B cell (primary cell): ENCODE data around the gene CPNE2. TPM values are rescaled to one million over a fixed set of nuclear protein-coding genes. Genes with fewer than 3 reads are reported as not detected.

Experiments used
- ATAC-seq: fragments of 200-7000 bp; cut with Tn5 transposase; one replicate; pipeline ENCODE4 v1.10.0; 2021; ENCODE audit warnings: low read depth, mild to moderate bottlenecking, moderate number of reproducible peaks, moderate library complexity
- CTCF ChIA-PET: fragments of 350-600 bp; sonication (Branson Sonifier 250); formaldehyde crosslinking; loops from one replicate; lab custom pipeline; 2021; ENCODE audit warnings: antibody characterized with exemption, inconsistent platforms; lab: Charles Lee
- POLR2A ChIA-PET: fragments of 350-600 bp; sonication (Branson Sonifier 250); formaldehyde crosslinking; loops from one replicate; lab custom pipeline; 2021; ENCODE audit warnings: antibody characterized with exemption; lab: Charles Lee
- DNase-seq: peaks from one replicate; pipeline ENCODE4 v3.0.0; 2013
- H2AFZ ChIP-seq: 2 replicates; pipeline ENCODE4 v1.6.1; 2012; ENCODE audit warnings: mild to moderate bottlenecking, low read depth, low read length; ENCODE audit not compliant: insufficient read depth, poor library complexity, severe bottlenecking
- H3K27ac ChIP-seq, 2 donors: 1 replicate in 1 of 2; 2 replicates in 1 of 2; pipeline ENCODE4 v1.5.1; 2012 to 2013; ENCODE audit warnings: low read length in 2 of 2, mild to moderate bottlenecking in 2 of 2, moderate library complexity in 1 of 2
- H3K27me3 ChIP-seq, 4 experiments: fragments of 200-600 bp in 1 of 4; sonication (generic) in 1 of 4; replicated peaks in 1 of 4; 1 replicate in 2 of 4; 2 replicates in 2 of 4; pipeline versions ENCODE4 v1.6.1 to v1.7.0; 2013 to 2016; ENCODE audit warnings: low read length in 3 of 4, mild to moderate bottlenecking in 2 of 4, mixed read lengths in 1 of 4, moderate library complexity in 1 of 4; ENCODE audit not compliant: insufficient read depth in 4 of 4, control insufficient read depth in 3 of 4; ENCODE audit errors: control extremely low read depth in 1 of 4
- H3K36me3 ChIP-seq, 2 experiments: replicated peaks in 1 of 2; 1 replicate in 1 of 2; 2 replicates in 1 of 2; pipeline versions ENCODE4 v1.6.1 to v1.7.1; 2013; ENCODE audit warnings: low read length in 1 of 2; ENCODE audit not compliant: insufficient read depth in 2 of 2, control insufficient read depth in 1 of 2; ENCODE audit errors: control extremely low read depth in 1 of 2, extremely low read depth in 1 of 2
- H3K4me1 ChIP-seq, 2 donors: fragments of 200-600 bp in 1 of 2; sonication (generic) in 1 of 2; 1 replicate in 1 of 2; 2 replicates in 1 of 2; pipeline versions ENCODE4 v1.5.1 to v1.6.1; 2013 to 2017; ENCODE audit warnings: low read length in 2 of 2; ENCODE audit not compliant: control insufficient read depth in 2 of 2, insufficient read depth in 2 of 2
- H3K4me2 ChIP-seq: replicated peaks from 2 replicates; pipeline ENCODE3; 2012; ENCODE audit warnings: mild to moderate bottlenecking, low read depth, low read length; ENCODE audit not compliant: poor library complexity, severe bottlenecking
- H3K4me3 ChIP-seq, 5 experiments: fragments of 200-600 bp in 1 of 5; sonication (generic) in 1 of 5; 1 replicate in 3 of 5; 2 replicates in 2 of 5; pipeline versions ENCODE4 v1.5.1 to v1.7.0; 2011 to 2016; ENCODE audit warnings: low read length in 4 of 5, mild to moderate bottlenecking in 4 of 5, low read depth in 2 of 5, control low read depth in 1 of 5, moderate library complexity in 1 of 5; ENCODE audit not compliant: insufficient read depth in 1 of 5; ENCODE audit errors: control extremely low read depth in 1 of 5, extremely low read depth in 1 of 5
- H3K79me2 ChIP-seq: fragments of 200-600 bp; sonication (generic); one replicate; pipeline ENCODE4 v1.6.0; 2016; ENCODE audit warnings: low read length; ENCODE audit not compliant: control insufficient read depth, insufficient read depth
- H3K9ac ChIP-seq: fragments of 200-600 bp; sonication (generic); 2 replicates; pipeline ENCODE4 v1.6.1; 2017; ENCODE audit warnings: mild to moderate bottlenecking, low read length, moderate library complexity
- H3K9me3 ChIP-seq, 3 donors: one replicate each; pipeline versions ENCODE4 v1.6.1 to v1.7.1; 2013; ENCODE audit warnings: low read length in 2 of 3; ENCODE audit not compliant: control insufficient read depth in 2 of 3, insufficient read depth in 1 of 3; ENCODE audit errors: control extremely low read depth in 1 of 3
- H4K20me1 ChIP-seq: 2 replicates; pipeline ENCODE4 v1.6.0; 2012; ENCODE audit warnings: mild to moderate bottlenecking, low read length; ENCODE audit not compliant: insufficient read depth, control insufficient read depth, poor library complexity, severe bottlenecking
- H3K27ac Mint-ChIP-seq: one replicate; pipeline ENCODE4 v1.8.0; 2021; ENCODE audit warnings: mixed read lengths
- H3K27me3 Mint-ChIP-seq: one replicate; pipeline ENCODE4 v1.8.0; 2021; ENCODE audit warnings: mixed read lengths
- H3K4me1 Mint-ChIP-seq: one replicate; pipeline ENCODE4 v1.8.0; 2021; ENCODE audit warnings: mixed read lengths
- H3K4me3 Mint-ChIP-seq: one replicate; pipeline ENCODE4 v1.8.0; 2021; ENCODE audit warnings: mixed read lengths
- H3K9me3 Mint-ChIP-seq: one replicate; pipeline ENCODE4 v1.8.0; 2022; ENCODE audit warnings: mixed read lengths; ENCODE audit not compliant: insufficient read depth
- EZH2 ChIP-seq: IDR thresholded peaks from 2 replicates; pipeline ENCODE4 v1.6.1; 2012; ENCODE audit warnings: borderline replicate concordance, low read depth, mild to moderate bottlenecking, moderate library complexity, low read length; ENCODE audit not compliant: insufficient read depth, poor library complexity, severe bottlenecking
- WGBS: methylation state at CpG from one replicate; pipeline ENCODE4 v1.1.5; 2013; ENCODE audit warnings: missing lambda C conversion rate; ENCODE audit not compliant: insufficient coverage; 5-methylcytosine and 5-hydroxymethylcytosine counted together
- intact Hi-C: fragments of 100-400 bp; cut with micrococcal nuclease; formaldehyde crosslinking; loops from one replicate; pipeline ENCODE4 v1.10.0; 2022
- polyA plus RNA-seq: library from polyadenylated mRNA; depleted of rRNA; stranded (reverse); fragments of >200 nt; gene quantifications from 2 replicates; pipeline ENCODE4 v1.2.3, GENCODE V29; 2012
- total RNA-seq, 2 donors: library from RNA; stranded (reverse); fragments of 120-200 nt in 1 of 2; gene quantifications; 1 replicate in 1 of 2; 2 replicates in 1 of 2; pipeline versions ENCODE4 v1.2.3 to v1.2.4, GENCODE V29; 2013 to 2022
- TF ChIP-seq, protein P1 (sequence below): fragments of 200-600 bp; IDR thresholded peaks from one replicate; pipeline ENCODE4 v1.8.0; 2022; ENCODE audit warnings: antibody characterized with exemption, mild to moderate bottlenecking

Gene CPNE2
- total and polyA plus RNA-seq, 2 donors (not counting 1 experiment from before 2014, with no cell fraction given) = 1.5 to 2.9 TPM

- no peaks in the 10 kb centered on the region for H3K9me3 Mint-ChIP-seq
- no peak for ATAC-seq
- DNase-seq = no peak
- no CpG with 5 or more reads among the region's 2 CpGs for WGBS
- H3K4me3 Mint-ChIP-seq = no peak overlapping the region
- H3K4me1 Mint-ChIP-seq = peaks cover 48% of the 10 kb centered on the region
- peaks cover 16 to 18% of the 10 kb centered on the region in 2 donors for H3K4me1 ChIP-seq
- no peak overlapping the region for H3K27ac Mint-ChIP-seq
- intact Hi-C loops = no loop called here
- POLR2A ChIA-PET = no interaction called here
- no peaks in the 10 kb centered on the region for H3K27me3 ChIP-seq
- H4K20me1 ChIP-seq = peaks cover 15% of the 10 kb centered on the region
- H3K36me3 ChIP-seq = peaks cover 0 to 3% of the 10 kb centered on the region in 2 experiments
- no peak overlapping the region for H3K4me3 ChIP-seq
- no peaks in the 10 kb centered on the region for H3K9me3 ChIP-seq
- H3K27ac ChIP-seq = no peak overlapping the region
- no peak overlapping the region for H3K9ac ChIP-seq
- H3K79me2 ChIP-seq = peaks cover 96% of the 10 kb centered on the region
- H3K27me3 Mint-ChIP-seq = no peaks in the 10 kb centered on the region
- TF ChIP-seq, protein P1, sequence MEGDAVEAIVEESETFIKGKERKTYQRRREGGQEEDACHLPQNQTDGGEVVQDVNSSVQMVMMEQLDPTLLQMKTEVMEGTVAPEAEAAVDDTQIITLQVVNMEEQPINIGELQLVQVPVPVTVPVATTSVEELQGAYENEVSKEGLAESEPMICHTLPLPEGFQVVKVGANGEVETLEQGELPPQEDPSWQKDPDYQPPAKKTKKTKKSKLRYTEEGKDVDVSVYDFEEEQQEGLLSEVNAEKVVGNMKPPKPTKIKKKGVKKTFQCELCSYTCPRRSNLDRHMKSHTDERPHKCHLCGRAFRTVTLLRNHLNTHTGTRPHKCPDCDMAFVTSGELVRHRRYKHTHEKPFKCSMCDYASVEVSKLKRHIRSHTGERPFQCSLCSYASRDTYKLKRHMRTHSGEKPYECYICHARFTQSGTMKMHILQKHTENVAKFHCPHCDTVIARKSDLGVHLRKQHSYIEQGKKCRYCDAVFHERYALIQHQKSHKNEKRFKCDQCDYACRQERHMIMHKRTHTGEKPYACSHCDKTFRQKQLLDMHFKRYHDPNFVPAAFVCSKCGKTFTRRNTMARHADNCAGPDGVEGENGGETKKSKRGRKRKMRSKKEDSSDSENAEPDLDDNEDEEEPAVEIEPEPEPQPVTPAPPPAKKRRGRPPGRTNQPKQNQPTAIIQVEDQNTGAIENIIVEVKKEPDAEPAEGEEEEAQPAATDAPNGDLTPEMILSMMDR = no peak
- no peak for TF ChIP-seq EZH2
- CTCF ChIA-PET = no interaction called here
- no peak overlapping the region for H3K4me2 ChIP-seq
- no peak overlapping the region for H2AFZ ChIP-seq
Measured at GRCh38 chr16:57190136-57190535, 97.8 kb downstream of the CPNE2 start.

DNA sequence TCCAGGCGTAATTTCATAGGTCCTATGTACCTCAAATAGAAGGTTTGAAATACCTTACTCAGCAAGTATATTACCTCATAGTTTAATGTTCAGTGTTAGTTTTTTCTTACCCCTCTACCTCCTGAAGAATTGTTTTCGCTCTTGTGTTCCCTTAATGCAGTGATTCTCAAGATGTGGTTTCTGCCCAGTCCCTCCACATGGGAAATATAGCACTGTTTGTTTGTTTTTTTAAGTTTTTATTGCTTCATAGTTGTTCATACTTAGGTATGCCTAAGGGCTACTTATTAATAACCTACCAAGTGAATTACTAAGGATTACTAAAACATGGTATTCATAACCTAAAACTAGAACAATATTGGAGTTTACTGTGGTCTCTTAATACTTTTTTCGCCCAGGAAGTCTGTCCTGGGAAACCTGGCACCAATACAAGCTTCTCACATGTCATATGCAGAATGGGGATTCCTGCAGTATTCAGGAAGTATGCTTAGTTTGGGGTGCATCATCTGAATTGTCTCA is 98.7 kb downstream of the CPNE2 start:
- H3K9me3 ChIP-seq = no peaks in the 10 kb centered on the region
- no peak overlapping the region for H3K4me3 ChIP-seq
- no CpG with 5 or more reads among the region's 3 CpGs for WGBS
- H4K20me1 ChIP-seq = peaks cover 16% of the 10 kb centered on the region
- intact Hi-C loops = no loop called here
- H3K27ac ChIP-seq = no peak overlapping the region
- ATAC-seq (no peak), DNase-seq (no peak)
- CTCF ChIA-PET = no interaction called here
- peaks cover 43% of the 10 kb centered on the region for H3K4me1 Mint-ChIP-seq
- TF ChIP-seq EZH2 = no peak
- TF ChIP-seq, protein P1 = no peak
- no peaks in the 10 kb centered on the region for H3K27me3 ChIP-seq
- no peak overlapping the region for H3K4me3 Mint-ChIP-seq
- H3K36me3 ChIP-seq = peaks cover 0 to 3% of the 10 kb centered on the region in 2 experiments
- no peak overlapping the region for H3K27ac Mint-ChIP-seq
- H3K9ac ChIP-seq = no peak overlapping the region
- H3K27me3 Mint-ChIP-seq = no peaks in the 10 kb centered on the region
- POLR2A ChIA-PET = no interaction called here
- H3K79me2 ChIP-seq = peaks cover 99% of the 10 kb centered on the region
- H3K9me3 Mint-ChIP-seq = no peaks in the 10 kb centered on the region
- H3K4me2 ChIP-seq = no peak overlapping the region
- no peak overlapping the region for H2AFZ ChIP-seq
- H3K4me1 ChIP-seq = peaks cover 14% of the 10 kb centered on the region in 2 donors
